22Rv1 (cell line): Measurements from ENCODE around the gene LAMP1.

ENCODE experiments used
- ZFX ChIP-seq: fragments of 450-650 bp; IDR thresholded peaks from 2 replicates; pipeline ENCODE4 v1.6.1; 2017; ENCODE audit warnings: antibody characterized with exemption, borderline replicate concordance
- TF ChIP-seq, protein P1 (sequence below): fragments of 450-650 bp; IDR thresholded peaks from 2 replicates; pipeline ENCODE4 v1.5.1; 2017; ENCODE audit warnings: mild to moderate bottlenecking

DNA sequence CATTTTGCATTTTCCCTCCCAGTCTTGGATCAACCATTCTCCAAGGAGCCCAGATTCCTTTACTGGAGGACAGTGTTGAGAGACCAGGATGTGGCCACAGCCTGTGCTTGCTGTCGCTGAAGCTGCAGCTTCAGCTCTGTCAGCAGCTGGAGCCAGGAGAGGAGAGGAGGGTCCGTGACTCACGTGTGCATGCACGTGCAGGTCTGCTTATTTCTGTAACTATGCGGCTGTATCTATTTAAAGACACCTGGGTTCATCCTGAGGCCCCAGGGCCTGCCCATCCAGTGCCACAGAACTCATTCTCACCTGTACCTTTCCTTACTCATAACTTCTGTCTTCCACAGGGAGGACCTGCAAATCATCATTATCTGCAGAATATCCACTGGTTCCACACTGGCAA is 8.2 kb upstream of the LAMP1 start:
- TF ChIP-seq, protein P1, sequence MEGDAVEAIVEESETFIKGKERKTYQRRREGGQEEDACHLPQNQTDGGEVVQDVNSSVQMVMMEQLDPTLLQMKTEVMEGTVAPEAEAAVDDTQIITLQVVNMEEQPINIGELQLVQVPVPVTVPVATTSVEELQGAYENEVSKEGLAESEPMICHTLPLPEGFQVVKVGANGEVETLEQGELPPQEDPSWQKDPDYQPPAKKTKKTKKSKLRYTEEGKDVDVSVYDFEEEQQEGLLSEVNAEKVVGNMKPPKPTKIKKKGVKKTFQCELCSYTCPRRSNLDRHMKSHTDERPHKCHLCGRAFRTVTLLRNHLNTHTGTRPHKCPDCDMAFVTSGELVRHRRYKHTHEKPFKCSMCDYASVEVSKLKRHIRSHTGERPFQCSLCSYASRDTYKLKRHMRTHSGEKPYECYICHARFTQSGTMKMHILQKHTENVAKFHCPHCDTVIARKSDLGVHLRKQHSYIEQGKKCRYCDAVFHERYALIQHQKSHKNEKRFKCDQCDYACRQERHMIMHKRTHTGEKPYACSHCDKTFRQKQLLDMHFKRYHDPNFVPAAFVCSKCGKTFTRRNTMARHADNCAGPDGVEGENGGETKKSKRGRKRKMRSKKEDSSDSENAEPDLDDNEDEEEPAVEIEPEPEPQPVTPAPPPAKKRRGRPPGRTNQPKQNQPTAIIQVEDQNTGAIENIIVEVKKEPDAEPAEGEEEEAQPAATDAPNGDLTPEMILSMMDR: no peak
- TF ChIP-seq ZFX: no peak
